ENCODE results near the gene USP30. TPM values are rescaled to one million over a fixed set of nuclear protein-coding genes. Genes with fewer than 3 reads are reported as not detected.
A peak's percentile ranks its signal among the peaks of the same experiment; 100 is the strongest.

USP30 gene
- total and polyA plus RNA-seq, 9 of the 15 experiments (the other 6 are each of a cell fraction or from before 2014, with no cell fraction given) = 1.4 to 15.2 (median 7.0) TPM

DNA sequence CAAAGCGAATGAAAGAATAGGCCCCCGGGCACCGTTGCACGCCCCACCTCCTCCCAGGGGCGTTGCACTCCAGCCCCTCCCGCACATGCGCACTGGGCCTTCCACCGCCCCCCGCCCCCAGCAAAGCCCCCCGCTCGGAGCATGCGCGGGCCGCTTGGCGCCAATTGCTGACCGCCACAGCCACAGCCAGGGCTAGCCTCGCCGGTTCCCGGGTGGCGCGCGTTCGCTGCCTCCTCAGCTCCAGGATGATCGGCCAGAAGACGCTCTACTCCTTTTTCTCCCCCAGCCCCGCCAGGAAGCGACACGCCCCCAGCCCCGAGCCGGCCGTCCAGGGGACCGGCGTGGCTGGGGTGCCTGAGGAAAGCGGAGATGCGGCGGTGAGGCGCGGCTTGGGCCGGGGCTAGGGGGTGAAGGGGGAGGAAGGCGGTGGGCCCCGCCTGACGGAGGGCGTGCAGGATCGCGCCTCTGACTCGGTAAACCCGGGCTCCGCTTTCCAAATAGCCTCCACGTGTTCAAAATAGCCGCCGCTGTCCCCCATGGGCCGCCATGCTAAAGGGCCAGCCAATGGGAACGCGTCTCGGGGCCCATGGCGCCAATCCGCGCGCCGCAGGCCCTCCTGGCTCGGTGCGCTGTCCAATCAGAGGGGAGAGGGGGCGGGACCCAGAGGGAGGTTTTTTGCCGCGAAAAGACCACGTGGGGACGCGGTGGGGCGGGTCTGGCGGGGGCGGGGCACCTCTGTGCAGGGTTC lies 45.2 kb downstream of the USP30 start, which contains the start of gene UNG (continued):
- peak in 1 of 2 experiments; percentile 93; a peak in 2 of 4 replicates for TF ChIP-seq SIN3A (IDR thresholded peaks at IDR 0.05; ENCODE audit: borderline replicate concordance in 2 of 2, control insufficient read depth in 1 of 2, low read depth in 2 of 2, low read length in 2 of 2)
- TF ChIP-seq GABPB2 (CRISPR knock-in tag; conservative IDR thresholded peaks at IDR 0.05) = no peak
- TF ChIP-seq, protein P1, sequence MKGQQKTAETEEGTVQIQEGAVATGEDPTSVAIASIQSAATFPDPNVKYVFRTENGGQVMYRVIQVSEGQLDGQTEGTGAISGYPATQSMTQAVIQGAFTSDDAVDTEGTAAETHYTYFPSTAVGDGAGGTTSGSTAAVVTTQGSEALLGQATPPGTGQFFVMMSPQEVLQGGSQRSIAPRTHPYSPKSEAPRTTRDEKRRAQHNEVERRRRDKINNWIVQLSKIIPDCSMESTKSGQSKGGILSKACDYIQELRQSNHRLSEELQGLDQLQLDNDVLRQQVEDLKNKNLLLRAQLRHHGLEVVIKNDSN (CRISPR knock-in tag; IDR thresholded peaks at IDR 0.05) = peak; percentile 78
- no peak for TF ChIP-seq FOXM1 (IDR thresholded peaks at IDR 0.05; ENCODE audit: low read depth)
- no peak for TF ChIP-seq FOXM1 (CRISPR knock-in tag; IDR thresholded peaks at IDR 0.05; ENCODE audit: low read depth)
- no peak for TF ChIP-seq NR2F6 (CRISPR knock-in tag; IDR thresholded peaks at IDR 0.05)
- peak; percentile 76 for TF ChIP-seq PCBP1 (IDR thresholded peaks at IDR 0.05; ENCODE audit: low read depth, low read length, poor library complexity, severe bottlenecking)
- peak; percentile 87 to 90 for TF ChIP-seq FOXK2 (conservative IDR thresholded peaks at IDR 0.05 in 1 of 2, IDR thresholded peaks at IDR 0.05 in 1 of 2; ENCODE audit: low read depth in 2 of 2)
- TF ChIP-seq CTBP1 (IDR thresholded peaks at IDR 0.05; ENCODE audit: borderline replicate concordance) = no peak
- TF ChIP-seq, protein P2, sequence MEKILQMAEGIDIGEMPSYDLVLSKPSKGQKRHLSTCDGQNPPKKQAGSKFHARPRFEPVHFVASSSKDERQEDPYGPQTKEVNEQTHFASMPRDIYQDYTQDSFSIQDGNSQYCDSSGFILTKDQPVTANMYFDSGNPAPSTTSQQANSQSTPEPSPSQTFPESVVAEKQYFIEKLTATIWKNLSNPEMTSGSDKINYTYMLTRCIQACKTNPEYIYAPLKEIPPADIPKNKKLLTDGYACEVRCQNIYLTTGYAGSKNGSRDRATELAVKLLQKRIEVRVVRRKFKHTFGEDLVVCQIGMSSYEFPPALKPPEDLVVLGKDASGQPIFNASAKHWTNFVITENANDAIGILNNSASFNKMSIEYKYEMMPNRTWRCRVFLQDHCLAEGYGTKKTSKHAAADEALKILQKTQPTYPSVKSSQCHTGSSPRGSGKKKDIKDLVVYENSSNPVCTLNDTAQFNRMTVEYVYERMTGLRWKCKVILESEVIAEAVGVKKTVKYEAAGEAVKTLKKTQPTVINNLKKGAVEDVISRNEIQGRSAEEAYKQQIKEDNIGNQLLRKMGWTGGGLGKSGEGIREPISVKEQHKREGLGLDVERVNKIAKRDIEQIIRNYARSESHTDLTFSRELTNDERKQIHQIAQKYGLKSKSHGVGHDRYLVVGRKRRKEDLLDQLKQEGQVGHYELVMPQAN (IDR thresholded peaks at IDR 0.05; ENCODE audit: borderline replicate concordance) = peak; percentile 100
- TF ChIP-seq ZNF263 (CRISPR knock-in tag; IDR thresholded peaks at IDR 0.05; ENCODE audit: borderline replicate concordance) = no peak
- peak; percentile 100 for TF ChIP-seq RBM25 (IDR thresholded peaks at IDR 0.05; ENCODE audit: low read depth, low read length, severe bottlenecking)
- TF ChIP-seq, protein P3, sequence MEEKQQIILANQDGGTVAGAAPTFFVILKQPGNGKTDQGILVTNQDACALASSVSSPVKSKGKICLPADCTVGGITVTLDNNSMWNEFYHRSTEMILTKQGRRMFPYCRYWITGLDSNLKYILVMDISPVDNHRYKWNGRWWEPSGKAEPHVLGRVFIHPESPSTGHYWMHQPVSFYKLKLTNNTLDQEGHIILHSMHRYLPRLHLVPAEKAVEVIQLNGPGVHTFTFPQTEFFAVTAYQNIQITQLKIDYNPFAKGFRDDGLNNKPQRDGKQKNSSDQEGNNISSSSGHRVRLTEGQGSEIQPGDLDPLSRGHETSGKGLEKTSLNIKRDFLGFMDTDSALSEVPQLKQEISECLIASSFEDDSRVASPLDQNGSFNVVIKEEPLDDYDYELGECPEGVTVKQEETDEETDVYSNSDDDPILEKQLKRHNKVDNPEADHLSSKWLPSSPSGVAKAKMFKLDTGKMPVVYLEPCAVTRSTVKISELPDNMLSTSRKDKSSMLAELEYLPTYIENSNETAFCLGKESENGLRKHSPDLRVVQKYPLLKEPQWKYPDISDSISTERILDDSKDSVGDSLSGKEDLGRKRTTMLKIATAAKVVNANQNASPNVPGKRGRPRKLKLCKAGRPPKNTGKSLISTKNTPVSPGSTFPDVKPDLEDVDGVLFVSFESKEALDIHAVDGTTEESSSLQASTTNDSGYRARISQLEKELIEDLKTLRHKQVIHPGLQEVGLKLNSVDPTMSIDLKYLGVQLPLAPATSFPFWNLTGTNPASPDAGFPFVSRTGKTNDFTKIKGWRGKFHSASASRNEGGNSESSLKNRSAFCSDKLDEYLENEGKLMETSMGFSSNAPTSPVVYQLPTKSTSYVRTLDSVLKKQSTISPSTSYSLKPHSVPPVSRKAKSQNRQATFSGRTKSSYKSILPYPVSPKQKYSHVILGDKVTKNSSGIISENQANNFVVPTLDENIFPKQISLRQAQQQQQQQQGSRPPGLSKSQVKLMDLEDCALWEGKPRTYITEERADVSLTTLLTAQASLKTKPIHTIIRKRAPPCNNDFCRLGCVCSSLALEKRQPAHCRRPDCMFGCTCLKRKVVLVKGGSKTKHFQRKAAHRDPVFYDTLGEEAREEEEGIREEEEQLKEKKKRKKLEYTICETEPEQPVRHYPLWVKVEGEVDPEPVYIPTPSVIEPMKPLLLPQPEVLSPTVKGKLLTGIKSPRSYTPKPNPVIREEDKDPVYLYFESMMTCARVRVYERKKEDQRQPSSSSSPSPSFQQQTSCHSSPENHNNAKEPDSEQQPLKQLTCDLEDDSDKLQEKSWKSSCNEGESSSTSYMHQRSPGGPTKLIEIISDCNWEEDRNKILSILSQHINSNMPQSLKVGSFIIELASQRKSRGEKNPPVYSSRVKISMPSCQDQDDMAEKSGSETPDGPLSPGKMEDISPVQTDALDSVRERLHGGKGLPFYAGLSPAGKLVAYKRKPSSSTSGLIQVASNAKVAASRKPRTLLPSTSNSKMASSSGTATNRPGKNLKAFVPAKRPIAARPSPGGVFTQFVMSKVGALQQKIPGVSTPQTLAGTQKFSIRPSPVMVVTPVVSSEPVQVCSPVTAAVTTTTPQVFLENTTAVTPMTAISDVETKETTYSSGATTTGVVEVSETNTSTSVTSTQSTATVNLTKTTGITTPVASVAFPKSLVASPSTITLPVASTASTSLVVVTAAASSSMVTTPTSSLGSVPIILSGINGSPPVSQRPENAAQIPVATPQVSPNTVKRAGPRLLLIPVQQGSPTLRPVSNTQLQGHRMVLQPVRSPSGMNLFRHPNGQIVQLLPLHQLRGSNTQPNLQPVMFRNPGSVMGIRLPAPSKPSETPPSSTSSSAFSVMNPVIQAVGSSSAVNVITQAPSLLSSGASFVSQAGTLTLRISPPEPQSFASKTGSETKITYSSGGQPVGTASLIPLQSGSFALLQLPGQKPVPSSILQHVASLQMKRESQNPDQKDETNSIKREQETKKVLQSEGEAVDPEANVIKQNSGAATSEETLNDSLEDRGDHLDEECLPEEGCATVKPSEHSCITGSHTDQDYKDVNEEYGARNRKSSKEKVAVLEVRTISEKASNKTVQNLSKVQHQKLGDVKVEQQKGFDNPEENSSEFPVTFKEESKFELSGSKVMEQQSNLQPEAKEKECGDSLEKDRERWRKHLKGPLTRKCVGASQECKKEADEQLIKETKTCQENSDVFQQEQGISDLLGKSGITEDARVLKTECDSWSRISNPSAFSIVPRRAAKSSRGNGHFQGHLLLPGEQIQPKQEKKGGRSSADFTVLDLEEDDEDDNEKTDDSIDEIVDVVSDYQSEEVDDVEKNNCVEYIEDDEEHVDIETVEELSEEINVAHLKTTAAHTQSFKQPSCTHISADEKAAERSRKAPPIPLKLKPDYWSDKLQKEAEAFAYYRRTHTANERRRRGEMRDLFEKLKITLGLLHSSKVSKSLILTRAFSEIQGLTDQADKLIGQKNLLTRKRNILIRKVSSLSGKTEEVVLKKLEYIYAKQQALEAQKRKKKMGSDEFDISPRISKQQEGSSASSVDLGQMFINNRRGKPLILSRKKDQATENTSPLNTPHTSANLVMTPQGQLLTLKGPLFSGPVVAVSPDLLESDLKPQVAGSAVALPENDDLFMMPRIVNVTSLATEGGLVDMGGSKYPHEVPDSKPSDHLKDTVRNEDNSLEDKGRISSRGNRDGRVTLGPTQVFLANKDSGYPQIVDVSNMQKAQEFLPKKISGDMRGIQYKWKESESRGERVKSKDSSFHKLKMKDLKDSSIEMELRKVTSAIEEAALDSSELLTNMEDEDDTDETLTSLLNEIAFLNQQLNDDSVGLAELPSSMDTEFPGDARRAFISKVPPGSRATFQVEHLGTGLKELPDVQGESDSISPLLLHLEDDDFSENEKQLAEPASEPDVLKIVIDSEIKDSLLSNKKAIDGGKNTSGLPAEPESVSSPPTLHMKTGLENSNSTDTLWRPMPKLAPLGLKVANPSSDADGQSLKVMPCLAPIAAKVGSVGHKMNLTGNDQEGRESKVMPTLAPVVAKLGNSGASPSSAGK (IDR thresholded peaks at IDR 0.05) = peak; percentile 87

Measured in K562 (cell line).